Neural progenitor cell (in vitro differentiated cells): ENCODE measurements around the gene NFATC1. TPM values are rescaled to one million over a fixed set of nuclear protein-coding genes. Genes with fewer than 3 reads are reported as not detected.

Source experiments
- DNase-seq: peaks from one replicate; pipeline ENCODE4 v3.0.0-alpha.2; 2016; ENCODE audit warnings: low spot score
- H2AFZ ChIP-seq: fragments of 200-600 bp; sonication (generic); replicated peaks from 2 replicates; pipeline ENCODE4 v1.6.1; 2016; ENCODE audit warnings: antibody characterized with exemption
- H3F3A ChIP-seq: fragments of 200-600 bp; sonication (generic); 2 replicates; pipeline ENCODE4 v1.6.1; 2016; ENCODE audit warnings: antibody characterized with exemption, low read depth
- H3K27ac ChIP-seq: fragments of 200-600 bp; sonication (generic); 2 replicates; pipeline ENCODE4 v1.5.1; 2016; ENCODE audit warnings: mild to moderate bottlenecking
- H3K27me3 ChIP-seq: fragments of 200-600 bp; sonication (generic); 2 replicates; pipeline ENCODE4 v1.6.1; 2016; ENCODE audit warnings: mild to moderate bottlenecking, moderate library complexity
- H3K36me3 ChIP-seq: fragments of 200-600 bp; sonication (generic); 2 replicates; pipeline ENCODE4 v1.5.1; 2016
- H3K4me1 ChIP-seq: fragments of 200-600 bp; sonication (generic); 2 replicates; pipeline ENCODE4 v1.6.1; 2016; ENCODE audit warnings: mixed run types
- H3K4me2 ChIP-seq: fragments of 200-600 bp; sonication (generic); 2 replicates; pipeline ENCODE4 v1.6.1; 2016
- H3K4me3 ChIP-seq: fragments of 200-600 bp; sonication (generic); 2 replicates; pipeline ENCODE4 v1.5.1; 2016
- H3K79me2 ChIP-seq: fragments of 200-600 bp; sonication (generic); 2 replicates; pipeline ENCODE4 v1.6.1; 2016; ENCODE audit warnings: low read depth
- H3K9ac ChIP-seq: fragments of 200-600 bp; sonication (generic); 2 replicates; pipeline ENCODE4 v1.6.1; 2016
- H3K9me3 ChIP-seq: fragments of 200-600 bp; sonication (generic); 2 replicates; pipeline ENCODE4 v1.5.1; 2016; ENCODE audit warnings: low read depth
- H4K20me1 ChIP-seq: fragments of 200-600 bp; sonication (generic); 2 replicates; pipeline ENCODE4 v1.6.1; 2016; ENCODE audit warnings: low read depth
- H3K27ac Mint-ChIP-seq: 3 replicates; pipeline ENCODE4 v1.8.0; 2021; ENCODE audit warnings: mixed read lengths
- H3K27me3 Mint-ChIP-seq: 2 replicates; pipeline ENCODE4 v1.8.0; 2022; ENCODE audit warnings: low read depth, mild to moderate bottlenecking, inconsistent platforms, moderate library complexity, mixed read lengths; ENCODE audit not compliant: insufficient read depth
- H3K36me3 Mint-ChIP-seq: 3 replicates; pipeline ENCODE4 v1.8.0; 2021; ENCODE audit warnings: mixed read lengths
- H3K4me1 Mint-ChIP-seq: 3 replicates; pipeline ENCODE4 v1.8.0; 2021; ENCODE audit warnings: mixed read lengths
- H3K4me3 Mint-ChIP-seq: 3 replicates; pipeline ENCODE4 v1.8.0; 2021; ENCODE audit warnings: mild to moderate bottlenecking, moderate library complexity, mixed read lengths
- H3K9me3 Mint-ChIP-seq: 3 replicates; pipeline ENCODE4 v1.8.0; 2020; ENCODE audit warnings: mixed read lengths
- EZH2 ChIP-seq: fragments of 200-600 bp; sonication (generic); IDR thresholded peaks from 2 replicates; pipeline ENCODE4 v1.6.1; 2017; ENCODE audit warnings: antibody characterized with exemption, mild to moderate bottlenecking, moderate library complexity
- EZH2phosphoT487 ChIP-seq: fragments of 200-600 bp; sonication (generic); IDR thresholded peaks from 2 replicates; pipeline ENCODE4 v1.6.1; 2017; ENCODE audit warnings: antibody characterized with exemption
- total RNA-seq: library from RNA; depleted of rRNA; stranded (reverse); fragments of >200 nt; gene quantifications from 2 replicates; pipeline ENCODE4 v1.2.3, GENCODE V29; 2015; ENCODE audit warnings: low replicate concordance
- TF ChIP-seq, protein P1 (sequence below): fragments of 200-600 bp; sonication (generic); IDR thresholded peaks from 2 replicates; pipeline ENCODE4 v1.5.1; 2017; ENCODE audit warnings: antibody characterized with exemption, mild to moderate bottlenecking

NFATC1 gene
- total RNA-seq, 1 donor from 2014 or later, result 2.3 TPM

DNA sequence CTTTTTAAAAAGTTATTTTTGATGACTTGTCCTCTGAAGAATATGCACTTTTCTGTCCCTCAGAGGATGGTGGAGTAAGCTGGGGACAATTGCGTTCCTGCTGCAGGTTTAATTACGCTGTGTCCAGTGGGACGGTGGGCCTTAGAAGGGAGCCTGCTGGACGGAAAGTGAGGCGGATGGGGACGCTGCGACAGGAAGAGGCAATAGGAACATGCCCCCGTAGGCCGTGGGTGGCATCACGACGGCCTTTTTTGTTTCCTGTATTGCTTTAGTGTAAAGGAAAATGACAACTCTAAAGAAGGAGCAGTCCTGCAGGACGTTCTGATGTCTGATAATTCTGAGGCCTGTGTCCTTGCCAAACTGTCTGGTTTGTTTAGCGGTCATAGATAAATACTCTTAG, 121.6 kb downstream of the NFATC1 start:
- no peaks in the 10 kb centered on the region for H3K36me3 Mint-ChIP-seq
- Histone ChIP-seq H3K4me1 (no peaks in the 10 kb centered on the region), H3K4me2 (no peak overlapping the region), H3K9me3 (no peaks in the 10 kb centered on the region), H3K4me3 (no peak overlapping the region), H3K27me3 (no peaks in the 10 kb centered on the region), H3F3A (no peaks in the 10 kb centered on the region), H3K27ac (no peak overlapping the region), H4K20me1 (no peaks in the 10 kb centered on the region), H3K36me3 (no peaks in the 10 kb centered on the region), H3K79me2 (no peaks in the 10 kb centered on the region), H3K9ac (no peak overlapping the region), H2AFZ (no peak overlapping the region)
- H3K27me3 Mint-ChIP-seq, result peaks cover 2% of the 10 kb centered on the region
- H3K4me3 Mint-ChIP-seq, result no peak overlapping the region
- no peak overlapping the region for H3K27ac Mint-ChIP-seq
- peaks cover 9% of the 10 kb centered on the region for H3K4me1 Mint-ChIP-seq
- TF ChIP-seq, protein P1, sequence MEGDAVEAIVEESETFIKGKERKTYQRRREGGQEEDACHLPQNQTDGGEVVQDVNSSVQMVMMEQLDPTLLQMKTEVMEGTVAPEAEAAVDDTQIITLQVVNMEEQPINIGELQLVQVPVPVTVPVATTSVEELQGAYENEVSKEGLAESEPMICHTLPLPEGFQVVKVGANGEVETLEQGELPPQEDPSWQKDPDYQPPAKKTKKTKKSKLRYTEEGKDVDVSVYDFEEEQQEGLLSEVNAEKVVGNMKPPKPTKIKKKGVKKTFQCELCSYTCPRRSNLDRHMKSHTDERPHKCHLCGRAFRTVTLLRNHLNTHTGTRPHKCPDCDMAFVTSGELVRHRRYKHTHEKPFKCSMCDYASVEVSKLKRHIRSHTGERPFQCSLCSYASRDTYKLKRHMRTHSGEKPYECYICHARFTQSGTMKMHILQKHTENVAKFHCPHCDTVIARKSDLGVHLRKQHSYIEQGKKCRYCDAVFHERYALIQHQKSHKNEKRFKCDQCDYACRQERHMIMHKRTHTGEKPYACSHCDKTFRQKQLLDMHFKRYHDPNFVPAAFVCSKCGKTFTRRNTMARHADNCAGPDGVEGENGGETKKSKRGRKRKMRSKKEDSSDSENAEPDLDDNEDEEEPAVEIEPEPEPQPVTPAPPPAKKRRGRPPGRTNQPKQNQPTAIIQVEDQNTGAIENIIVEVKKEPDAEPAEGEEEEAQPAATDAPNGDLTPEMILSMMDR, result no peak
- TF ChIP-seq EZH2, result no peak
- TF ChIP-seq EZH2phosphoT487, result no peak
- no peak for DNase-seq
- no peaks in the 10 kb centered on the region for H3K9me3 Mint-ChIP-seq

DNA sequence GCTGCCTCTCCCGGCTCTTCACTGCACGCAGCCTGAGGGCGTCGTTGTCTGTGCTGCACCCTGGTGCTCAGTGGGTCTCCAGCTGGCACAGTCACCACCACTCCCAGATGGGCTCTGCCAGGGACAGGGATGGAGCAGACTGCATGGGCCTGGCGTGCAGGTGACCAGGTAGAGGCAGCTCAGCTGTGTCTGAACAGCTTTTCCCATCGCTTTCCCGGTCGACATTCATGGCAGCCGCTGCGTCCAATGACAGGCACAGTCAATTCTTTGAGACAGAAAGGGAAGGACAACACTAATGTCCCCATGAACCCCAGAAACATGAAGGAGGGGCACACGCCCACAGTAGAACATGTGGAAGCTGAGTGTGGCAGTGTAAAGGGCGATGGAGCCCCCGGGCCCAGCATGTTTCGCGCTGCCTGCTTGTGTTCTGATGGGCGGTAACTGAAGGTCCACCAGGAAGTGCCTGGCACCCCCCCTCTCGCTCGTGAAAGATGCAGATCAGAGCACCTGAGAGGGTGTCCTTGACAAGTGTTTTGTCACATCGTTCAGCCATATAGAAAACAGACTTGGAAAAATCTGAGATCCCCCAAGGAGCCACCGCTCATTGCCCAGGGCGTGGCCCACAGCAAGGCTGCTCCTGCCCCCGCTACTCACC, 122.4 kb downstream of the NFATC1 start:
- Mint-ChIP-seq H3K9me3 (no peaks in the 10 kb centered on the region), H3K4me1 (peaks cover 14% of the 10 kb centered on the region), H3K27me3 (peaks cover 2% of the 10 kb centered on the region), H3K4me3 (no peak overlapping the region), H3K36me3 (no peaks in the 10 kb centered on the region), H3K27ac (no peak overlapping the region)
- Histone ChIP-seq H3K9ac (no peak overlapping the region), H4K20me1 (no peaks in the 10 kb centered on the region), H3K27me3 (no peaks in the 10 kb centered on the region), H3K27ac (no peak overlapping the region), H3F3A (no peaks in the 10 kb centered on the region), H3K9me3 (no peaks in the 10 kb centered on the region), H2AFZ (no peak overlapping the region), H3K79me2 (no peaks in the 10 kb centered on the region), H3K4me1 (no peaks in the 10 kb centered on the region), H3K4me3 (no peak overlapping the region), H3K36me3 (no peaks in the 10 kb centered on the region), H3K4me2 (no peak overlapping the region)
- TF ChIP-seq, protein P1, result no peak
- no peak for TF ChIP-seq EZH2
- TF ChIP-seq EZH2phosphoT487, result no peak
- no peak for DNase-seq

DNA sequence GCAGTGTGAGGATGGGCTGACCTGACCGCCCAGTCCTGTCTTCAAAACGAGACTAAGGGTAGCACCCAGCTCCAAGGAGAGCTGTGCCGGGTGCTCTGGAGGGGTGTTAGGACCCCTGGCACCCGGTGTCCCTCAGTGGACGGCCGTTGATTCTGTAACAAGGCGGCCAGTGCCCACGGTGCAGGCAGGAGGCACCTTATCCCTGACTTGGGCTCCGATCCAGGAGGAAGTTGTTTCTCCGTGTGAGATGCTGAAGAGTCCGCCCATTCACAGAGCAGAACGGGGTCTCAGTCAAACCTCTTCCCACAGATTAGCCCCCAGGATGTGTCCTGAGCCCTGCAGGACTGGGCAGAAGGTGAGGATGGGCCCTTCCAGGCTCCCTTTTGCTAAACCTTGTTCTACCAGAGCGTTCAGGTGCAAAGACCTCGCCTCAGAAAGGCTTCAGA, 123.0 kb downstream of the NFATC1 start:
- H2AFZ ChIP-seq, result no peak overlapping the region
- Mint-ChIP-seq H3K4me3 (no peak overlapping the region), H3K9me3 (no peaks in the 10 kb centered on the region), H3K27ac (no peak overlapping the region), H3K4me1 (peaks cover 19% of the 10 kb centered on the region), H3K27me3 (peaks cover 2% of the 10 kb centered on the region), H3K36me3 (no peaks in the 10 kb centered on the region)
- H3K4me3 ChIP-seq, result no peak overlapping the region
- no peak overlapping the region for H3K27ac ChIP-seq
- no peaks in the 10 kb centered on the region for H3K36me3 ChIP-seq
- H3K4me2 ChIP-seq, result no peak overlapping the region
- TF ChIP-seq EZH2phosphoT487 (no peak), EZH2 (no peak)
- TF ChIP-seq, protein P1, result no peak
- no peak for DNase-seq
- no peaks in the 10 kb centered on the region for H3K4me1 ChIP-seq
- H3K9me3 ChIP-seq, result no peaks in the 10 kb centered on the region
- H3F3A ChIP-seq, result no peaks in the 10 kb centered on the region
- no peaks in the 10 kb centered on the region for H3K79me2 ChIP-seq
- no peaks in the 10 kb centered on the region for H4K20me1 ChIP-seq
- no peaks in the 10 kb centered on the region for H3K27me3 ChIP-seq
- H3K9ac ChIP-seq, result no peak overlapping the region
